DND-41 (cell line): ENCODE results near the gene HRH4.

ENCODE experiments used
- ATAC-seq: fragments of 200-7000 bp; cut with Tn5 transposase; 3 replicates; pipeline ENCODE4 v1.9.1; 2021; ENCODE audit warnings: low read depth; ENCODE audit not compliant: insufficient read depth
- DNase-seq: peaks from one replicate; pipeline ENCODE4 v3.0.0-alpha.2; 2020
- H2AFZ ChIP-seq: 2 replicates; pipeline ENCODE4 v1.6.0; 2012; ENCODE audit warnings: low read depth, low read length
- H3K27ac ChIP-seq: 2 replicates; pipeline ENCODE4 v1.5.1; 2012; ENCODE audit warnings: low read length, inconsistent platforms
- H3K27me3 ChIP-seq: fragments of 200-600 bp; sonication (generic); 2 replicates; pipeline ENCODE4 v1.6.0; 2012; ENCODE audit warnings: low read length, mild to moderate bottlenecking, inconsistent platforms; ENCODE audit not compliant: insufficient read depth, poor library complexity
- H3K36me3 ChIP-seq: 2 replicates; pipeline ENCODE4 v1.5.1; 2012; ENCODE audit warnings: low read length, inconsistent platforms; ENCODE audit not compliant: insufficient read depth
- H3K4me1 ChIP-seq: 2 replicates; pipeline ENCODE4 v1.5.1; 2012; ENCODE audit warnings: mild to moderate bottlenecking, low read length; ENCODE audit not compliant: insufficient read depth
- H3K4me2 ChIP-seq: 2 replicates; pipeline ENCODE4 v1.6.0; 2012; ENCODE audit warnings: mild to moderate bottlenecking, moderate library complexity, low read length, inconsistent platforms; ENCODE audit not compliant: insufficient read depth
- H3K4me3 ChIP-seq, 2 experiments: fragments of 200-600 bp in 1 of 2; shearing (Covaris generic) in 1 of 2; 2 replicates each; pipeline ENCODE4 v1.5.1; 2012 to 2016; ENCODE audit warnings: inconsistent platforms in 2 of 2, low read length in 2 of 2, mild to moderate bottlenecking in 2 of 2, low read depth in 1 of 2, moderate library complexity in 1 of 2
- H3K79me2 ChIP-seq: 2 replicates; pipeline ENCODE4 v1.6.0; 2012; ENCODE audit warnings: low read length, inconsistent platforms; ENCODE audit not compliant: insufficient read depth
- H3K9ac ChIP-seq: 2 replicates; pipeline ENCODE4 v1.6.0; 2012; ENCODE audit warnings: low read depth, mild to moderate bottlenecking, inconsistent platforms, low read length, moderate library complexity
- H3K9me3 ChIP-seq: 2 replicates; pipeline ENCODE4 v1.5.1; 2012; ENCODE audit warnings: low read length, moderate library complexity, mild to moderate bottlenecking, inconsistent platforms; ENCODE audit not compliant: insufficient read depth, severe bottlenecking
- H4K20me1 ChIP-seq: 2 replicates; pipeline ENCODE4 v1.6.0; 2012; ENCODE audit warnings: low read length; ENCODE audit not compliant: insufficient read depth
- EZH2 ChIP-seq: IDR thresholded peaks from 3 replicates; pipeline ENCODE4 v1.6.1; 2012; ENCODE audit warnings: borderline replicate concordance, low read depth, mild to moderate bottlenecking, moderate library complexity, low read length, inconsistent platforms; ENCODE audit not compliant: severe bottlenecking
- TF ChIP-seq, protein P1 (sequence below): IDR thresholded peaks from 2 replicates; pipeline ENCODE4 v1.5.1; 2012; ENCODE audit warnings: borderline replicate concordance, low read length, moderate library complexity, mild to moderate bottlenecking; ENCODE audit not compliant: poor library complexity, severe bottlenecking; ENCODE audit errors: extremely low read depth

HRH4 gene

DNA sequence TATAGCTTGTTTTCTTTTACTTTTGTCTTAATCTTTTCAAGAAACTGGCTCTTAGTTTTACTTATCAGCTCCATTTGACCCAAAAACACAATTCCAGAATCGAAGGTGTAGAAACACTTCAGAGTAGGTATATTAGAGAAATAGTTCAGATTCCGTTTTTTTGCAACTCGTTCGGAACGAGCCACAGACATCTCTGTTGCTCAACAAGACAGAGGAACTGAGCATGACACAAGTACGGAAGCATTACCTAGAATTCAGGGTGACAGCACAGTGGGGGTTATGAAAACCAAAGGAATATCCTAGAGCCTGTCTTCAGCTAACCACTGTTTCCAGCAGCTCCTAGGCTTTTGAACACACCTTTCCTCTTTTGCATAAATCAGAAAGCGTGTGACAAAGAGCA is 5.0 kb downstream of the HRH4 start:
- H3K79me2 ChIP-seq = no peaks in the 10 kb centered on the region
- no peak for ATAC-seq
- no peaks in the 10 kb centered on the region for H3K27me3 ChIP-seq
- no peak overlapping the region for H3K4me3 ChIP-seq
- no peak overlapping the region for H3K9ac ChIP-seq
- H4K20me1 ChIP-seq = no peaks in the 10 kb centered on the region
- no peak overlapping the region for H3K27ac ChIP-seq
- no peaks in the 10 kb centered on the region for H3K4me1 ChIP-seq
- no peak for TF ChIP-seq EZH2
- TF ChIP-seq, protein P1, sequence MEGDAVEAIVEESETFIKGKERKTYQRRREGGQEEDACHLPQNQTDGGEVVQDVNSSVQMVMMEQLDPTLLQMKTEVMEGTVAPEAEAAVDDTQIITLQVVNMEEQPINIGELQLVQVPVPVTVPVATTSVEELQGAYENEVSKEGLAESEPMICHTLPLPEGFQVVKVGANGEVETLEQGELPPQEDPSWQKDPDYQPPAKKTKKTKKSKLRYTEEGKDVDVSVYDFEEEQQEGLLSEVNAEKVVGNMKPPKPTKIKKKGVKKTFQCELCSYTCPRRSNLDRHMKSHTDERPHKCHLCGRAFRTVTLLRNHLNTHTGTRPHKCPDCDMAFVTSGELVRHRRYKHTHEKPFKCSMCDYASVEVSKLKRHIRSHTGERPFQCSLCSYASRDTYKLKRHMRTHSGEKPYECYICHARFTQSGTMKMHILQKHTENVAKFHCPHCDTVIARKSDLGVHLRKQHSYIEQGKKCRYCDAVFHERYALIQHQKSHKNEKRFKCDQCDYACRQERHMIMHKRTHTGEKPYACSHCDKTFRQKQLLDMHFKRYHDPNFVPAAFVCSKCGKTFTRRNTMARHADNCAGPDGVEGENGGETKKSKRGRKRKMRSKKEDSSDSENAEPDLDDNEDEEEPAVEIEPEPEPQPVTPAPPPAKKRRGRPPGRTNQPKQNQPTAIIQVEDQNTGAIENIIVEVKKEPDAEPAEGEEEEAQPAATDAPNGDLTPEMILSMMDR = no peak
- no peaks in the 10 kb centered on the region for H3K9me3 ChIP-seq
- no peak overlapping the region for H3K4me2 ChIP-seq
- H2AFZ ChIP-seq = no peak overlapping the region
- no peaks in the 10 kb centered on the region for H3K36me3 ChIP-seq
- no peak for DNase-seq

DNA sequence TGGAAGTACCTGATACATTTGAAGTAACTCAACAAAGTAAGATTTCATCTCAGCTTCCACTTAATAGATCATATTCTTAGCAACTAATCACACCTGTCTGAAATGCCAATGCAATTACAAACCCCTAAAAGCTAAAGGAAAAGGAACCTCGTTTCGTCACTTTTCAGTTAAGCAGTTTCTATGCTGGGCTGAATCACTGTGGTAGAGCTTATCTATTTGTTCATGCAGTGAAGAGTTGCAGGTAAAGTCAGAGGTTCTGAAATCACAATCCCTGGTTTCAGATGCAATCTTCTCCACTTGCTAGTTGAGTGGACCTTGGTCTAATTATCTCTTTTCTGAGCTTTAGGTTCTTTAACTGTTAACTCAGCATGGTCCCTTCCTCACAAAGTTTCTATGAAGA is 6.3 kb downstream of the HRH4 start:
- ATAC-seq = no peak
- no peak overlapping the region for H3K4me2 ChIP-seq
- no peaks in the 10 kb centered on the region for H3K4me1 ChIP-seq

DNA sequence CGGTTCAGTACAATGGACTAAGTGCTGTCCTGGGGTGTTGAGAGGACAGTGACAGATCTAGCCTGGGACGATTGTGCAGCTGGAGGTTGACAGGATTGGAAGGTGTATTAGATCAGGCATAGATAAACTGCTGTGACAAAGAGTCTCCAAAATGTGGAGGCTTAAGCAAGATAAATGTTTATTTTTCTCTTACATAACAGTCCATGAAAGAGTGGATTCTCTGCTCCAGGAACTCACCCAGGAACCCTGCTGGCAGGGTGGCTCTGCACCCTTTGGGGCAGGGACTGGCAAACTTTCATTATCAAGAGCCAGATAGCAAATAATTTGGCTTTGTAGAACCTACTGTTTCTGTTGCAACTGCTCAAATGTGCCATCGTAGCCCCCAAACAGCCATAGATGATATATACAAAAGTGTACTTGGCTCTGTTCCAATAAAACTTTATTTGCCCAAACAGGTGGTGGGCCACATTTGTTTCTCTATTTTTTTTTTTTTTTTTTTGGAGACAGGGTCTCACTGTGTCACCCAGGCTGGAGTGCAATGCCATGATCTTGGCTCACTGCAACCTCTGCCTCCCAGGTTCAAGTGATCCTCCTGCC is 9.7 kb downstream of the HRH4 start:
- no peaks in the 10 kb centered on the region for H3K27me3 ChIP-seq
- H3K9ac ChIP-seq = no peak overlapping the region
- no peaks in the 10 kb centered on the region for H3K4me1 ChIP-seq
- DNase-seq (no peak), ATAC-seq (no peak)
- no peak overlapping the region for H2AFZ ChIP-seq
- no peaks in the 10 kb centered on the region for H3K9me3 ChIP-seq
- no peak overlapping the region for H3K4me3 ChIP-seq
- H3K27ac ChIP-seq = no peak overlapping the region
- H3K36me3 ChIP-seq = no peaks in the 10 kb centered on the region
- TF ChIP-seq, protein P1 = no peak
- no peak for TF ChIP-seq EZH2
- no peaks in the 10 kb centered on the region for H3K79me2 ChIP-seq
- no peak overlapping the region for H3K4me2 ChIP-seq
- H4K20me1 ChIP-seq = no peaks in the 10 kb centered on the region

More for the DNA sequence above, 6.3 kb downstream of the HRH4 start:
- Histone ChIP-seq H2AFZ (no peak overlapping the region), H3K9me3 (no peaks in the 10 kb centered on the region), H4K20me1 (no peaks in the 10 kb centered on the region), H3K27me3 (no peaks in the 10 kb centered on the region), H3K9ac (no peak overlapping the region), H3K27ac (no peak overlapping the region), H3K36me3 (no peaks in the 10 kb centered on the region), H3K79me2 (no peaks in the 10 kb centered on the region), H3K4me3 (no peak overlapping the region)
- TF ChIP-seq, protein P1 = no peak
- TF ChIP-seq EZH2 = no peak
- no peak for DNase-seq
